HCT116 (cell line): Measurements from ENCODE around the gene DAPK3.

Source experiments
- POLR2A ChIP-seq: IDR thresholded peaks from 2 replicates; pipeline ENCODE4 v1.7.0; 2011; ENCODE audit warnings: borderline replicate concordance; ENCODE audit not compliant: insufficient read depth, insufficient read length; ENCODE audit errors: extremely low read depth
- RAD21 ChIP-seq: IDR thresholded peaks from 2 replicates; pipeline ENCODE4 v1.6.1; 2012; ENCODE audit warnings: low read depth, mild to moderate bottlenecking
- ZNF274 ChIP-seq: fragments of 200-500 bp; sonication (Bioruptor generic); IDR thresholded peaks from 2 replicates; pipeline ENCODE4 v1.6.1; 2014; ENCODE audit warnings: mild to moderate bottlenecking, low read depth, low read length, inconsistent platforms
- TF ChIP-seq, protein P1 (sequence below): IDR thresholded peaks from 2 replicates; pipeline ENCODE4 v1.6.1; 2012; ENCODE audit warnings: low read depth

DNA sequence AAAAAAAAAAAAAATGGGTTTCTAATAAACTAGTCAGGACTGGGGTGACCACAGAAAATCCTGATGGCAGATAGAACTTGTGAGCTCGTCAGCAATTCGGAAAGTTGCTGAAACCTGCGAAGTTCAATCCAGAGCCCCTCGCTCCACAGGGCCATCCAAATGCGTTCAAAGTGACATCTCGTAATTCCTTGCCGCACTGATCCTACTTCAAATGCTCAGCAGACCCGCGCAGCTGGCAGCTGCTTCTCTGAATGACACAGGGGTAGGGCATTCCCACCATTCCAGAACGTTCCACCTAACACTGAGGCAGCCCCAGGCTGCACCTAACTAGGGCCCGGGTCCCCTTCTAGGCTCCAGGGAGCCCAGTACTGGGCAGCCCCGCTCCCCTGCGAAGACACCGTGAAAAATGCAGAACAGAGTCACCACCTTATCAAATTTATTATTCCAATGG lies 4.8 kb upstream of the DAPK3 start:
- no peak for TF ChIP-seq POLR2A
- TF ChIP-seq, protein P1, sequence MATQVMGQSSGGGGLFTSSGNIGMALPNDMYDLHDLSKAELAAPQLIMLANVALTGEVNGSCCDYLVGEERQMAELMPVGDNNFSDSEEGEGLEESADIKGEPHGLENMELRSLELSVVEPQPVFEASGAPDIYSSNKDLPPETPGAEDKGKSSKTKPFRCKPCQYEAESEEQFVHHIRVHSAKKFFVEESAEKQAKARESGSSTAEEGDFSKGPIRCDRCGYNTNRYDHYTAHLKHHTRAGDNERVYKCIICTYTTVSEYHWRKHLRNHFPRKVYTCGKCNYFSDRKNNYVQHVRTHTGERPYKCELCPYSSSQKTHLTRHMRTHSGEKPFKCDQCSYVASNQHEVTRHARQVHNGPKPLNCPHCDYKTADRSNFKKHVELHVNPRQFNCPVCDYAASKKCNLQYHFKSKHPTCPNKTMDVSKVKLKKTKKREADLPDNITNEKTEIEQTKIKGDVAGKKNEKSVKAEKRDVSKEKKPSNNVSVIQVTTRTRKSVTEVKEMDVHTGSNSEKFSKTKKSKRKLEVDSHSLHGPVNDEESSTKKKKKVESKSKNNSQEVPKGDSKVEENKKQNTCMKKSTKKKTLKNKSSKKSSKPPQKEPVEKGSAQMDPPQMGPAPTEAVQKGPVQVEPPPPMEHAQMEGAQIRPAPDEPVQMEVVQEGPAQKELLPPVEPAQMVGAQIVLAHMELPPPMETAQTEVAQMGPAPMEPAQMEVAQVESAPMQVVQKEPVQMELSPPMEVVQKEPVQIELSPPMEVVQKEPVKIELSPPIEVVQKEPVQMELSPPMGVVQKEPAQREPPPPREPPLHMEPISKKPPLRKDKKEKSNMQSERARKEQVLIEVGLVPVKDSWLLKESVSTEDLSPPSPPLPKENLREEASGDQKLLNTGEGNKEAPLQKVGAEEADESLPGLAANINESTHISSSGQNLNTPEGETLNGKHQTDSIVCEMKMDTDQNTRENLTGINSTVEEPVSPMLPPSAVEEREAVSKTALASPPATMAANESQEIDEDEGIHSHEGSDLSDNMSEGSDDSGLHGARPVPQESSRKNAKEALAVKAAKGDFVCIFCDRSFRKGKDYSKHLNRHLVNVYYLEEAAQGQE: no peak
- no peak for TF ChIP-seq ZNF274
- no peak for TF ChIP-seq RAD21
